ENCODE results near the gene OR5AC2.

GRCh38 chr3:98114264-98114663 is 27.3 kb downstream of the OR5AC2 start:
- no peak for TF ChIP-seq CTCF (IDR thresholded peaks at IDR 0.05; ENCODE audit: poor library complexity, severe bottlenecking)
- TF ChIP-seq POLR2AphosphoS5 (IDR thresholded peaks at IDR 0.05): no peak
- no peak for TF ChIP-seq RAD21 (conservative IDR thresholded peaks at IDR 0.05)
